Omental fat pad (tissue), 4 donors: ENCODE data around the gene TMEM258. TPM values are rescaled to one million over a fixed set of nuclear protein-coding genes. Genes with fewer than 3 reads are reported as not detected.

Experiments
- ATAC-seq: fragments of 150-250 bp; one replicate; pipeline ENCODE4 v1.9.1; 2016; ENCODE audit warnings: mild to moderate bottlenecking, moderate library complexity; ENCODE audit not compliant: low FRiP score
- DNase-seq: peaks from one replicate; pipeline ENCODE4 v3.0.0-alpha.2; 2019; ENCODE audit warnings: low spot score
- total RNA-seq, 4 donors: library from RNA; depleted of rRNA; stranded (reverse); fragments of >200 nt; gene quantifications; one replicate each; pipeline ENCODE4 v1.1.0, GENCODE V29; 2016
- TF ChIP-seq, protein P1 (sequence below), 3 donors: fragments of 450-650 bp; IDR thresholded peaks; one replicate each; pipeline ENCODE4 v1.5.1; 2016 to 2017; ENCODE audit warnings: antibody characterized with exemption in 3 of 3, mild to moderate bottlenecking in 3 of 3, moderate library complexity in 2 of 3

Gene TMEM258
- total RNA-seq, 4 donors from 2014 or later: 27.9 to 52.6 (median 43.4) TPM

DNA sequence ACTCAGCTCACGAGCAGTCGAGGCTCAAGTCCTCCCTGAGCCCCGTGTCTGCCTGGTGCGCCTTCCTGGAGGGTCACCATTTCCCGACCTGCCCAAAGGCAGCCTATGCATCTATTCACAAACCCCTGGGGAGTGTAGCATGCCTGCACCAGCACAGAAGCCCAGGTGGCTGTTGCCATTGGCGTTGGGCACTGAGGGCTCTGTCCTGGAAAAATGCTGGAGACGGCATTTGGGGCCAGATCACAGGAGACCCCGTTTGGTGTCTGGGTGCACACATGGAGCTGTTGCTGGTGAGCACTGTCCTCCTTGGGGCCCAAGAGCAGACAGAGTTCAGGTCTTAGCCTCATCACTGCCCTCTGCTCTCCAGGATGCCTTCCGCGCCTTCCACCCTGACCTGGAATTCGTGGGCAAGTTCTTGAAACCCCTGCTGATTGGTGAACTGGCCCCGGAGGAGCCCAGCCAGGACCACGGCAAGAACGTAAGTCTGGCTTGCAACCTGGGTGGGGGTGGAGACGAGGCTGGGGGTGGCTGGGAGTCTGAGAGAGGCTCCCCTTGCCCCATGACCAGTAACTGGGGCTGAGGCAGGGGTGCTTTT lies 45.1 kb upstream of the TMEM258 start:
- ATAC-seq (no peak), DNase-seq (no peak)
- TF ChIP-seq, protein P1, sequence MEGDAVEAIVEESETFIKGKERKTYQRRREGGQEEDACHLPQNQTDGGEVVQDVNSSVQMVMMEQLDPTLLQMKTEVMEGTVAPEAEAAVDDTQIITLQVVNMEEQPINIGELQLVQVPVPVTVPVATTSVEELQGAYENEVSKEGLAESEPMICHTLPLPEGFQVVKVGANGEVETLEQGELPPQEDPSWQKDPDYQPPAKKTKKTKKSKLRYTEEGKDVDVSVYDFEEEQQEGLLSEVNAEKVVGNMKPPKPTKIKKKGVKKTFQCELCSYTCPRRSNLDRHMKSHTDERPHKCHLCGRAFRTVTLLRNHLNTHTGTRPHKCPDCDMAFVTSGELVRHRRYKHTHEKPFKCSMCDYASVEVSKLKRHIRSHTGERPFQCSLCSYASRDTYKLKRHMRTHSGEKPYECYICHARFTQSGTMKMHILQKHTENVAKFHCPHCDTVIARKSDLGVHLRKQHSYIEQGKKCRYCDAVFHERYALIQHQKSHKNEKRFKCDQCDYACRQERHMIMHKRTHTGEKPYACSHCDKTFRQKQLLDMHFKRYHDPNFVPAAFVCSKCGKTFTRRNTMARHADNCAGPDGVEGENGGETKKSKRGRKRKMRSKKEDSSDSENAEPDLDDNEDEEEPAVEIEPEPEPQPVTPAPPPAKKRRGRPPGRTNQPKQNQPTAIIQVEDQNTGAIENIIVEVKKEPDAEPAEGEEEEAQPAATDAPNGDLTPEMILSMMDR (IDR thresholded peaks at IDR 0.05): no peak

DNA sequence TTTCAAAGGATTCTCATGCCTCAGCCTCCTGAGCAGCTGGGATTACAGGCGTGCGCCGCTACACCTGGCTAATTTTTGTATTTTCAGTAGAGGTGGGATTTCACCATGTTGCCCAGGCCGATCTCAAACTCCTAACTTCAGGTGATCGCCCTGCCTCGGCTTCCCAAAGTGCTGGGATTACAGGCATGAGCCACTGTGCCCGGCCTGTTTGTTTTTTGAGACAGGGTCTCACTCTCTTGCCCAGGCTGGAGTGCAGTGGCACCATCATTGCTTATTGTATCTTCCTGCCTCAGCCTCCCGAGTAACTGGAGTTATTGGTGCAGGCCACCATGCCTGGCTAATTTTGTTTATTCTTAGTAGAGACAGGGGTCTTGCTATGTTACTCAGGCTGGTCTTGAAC lies 43.8 kb upstream of the TMEM258 start:
- ATAC-seq: no peak
- TF ChIP-seq, protein P1 (IDR thresholded peaks at IDR 0.05): no peak
- DNase-seq: no peak

DNA sequence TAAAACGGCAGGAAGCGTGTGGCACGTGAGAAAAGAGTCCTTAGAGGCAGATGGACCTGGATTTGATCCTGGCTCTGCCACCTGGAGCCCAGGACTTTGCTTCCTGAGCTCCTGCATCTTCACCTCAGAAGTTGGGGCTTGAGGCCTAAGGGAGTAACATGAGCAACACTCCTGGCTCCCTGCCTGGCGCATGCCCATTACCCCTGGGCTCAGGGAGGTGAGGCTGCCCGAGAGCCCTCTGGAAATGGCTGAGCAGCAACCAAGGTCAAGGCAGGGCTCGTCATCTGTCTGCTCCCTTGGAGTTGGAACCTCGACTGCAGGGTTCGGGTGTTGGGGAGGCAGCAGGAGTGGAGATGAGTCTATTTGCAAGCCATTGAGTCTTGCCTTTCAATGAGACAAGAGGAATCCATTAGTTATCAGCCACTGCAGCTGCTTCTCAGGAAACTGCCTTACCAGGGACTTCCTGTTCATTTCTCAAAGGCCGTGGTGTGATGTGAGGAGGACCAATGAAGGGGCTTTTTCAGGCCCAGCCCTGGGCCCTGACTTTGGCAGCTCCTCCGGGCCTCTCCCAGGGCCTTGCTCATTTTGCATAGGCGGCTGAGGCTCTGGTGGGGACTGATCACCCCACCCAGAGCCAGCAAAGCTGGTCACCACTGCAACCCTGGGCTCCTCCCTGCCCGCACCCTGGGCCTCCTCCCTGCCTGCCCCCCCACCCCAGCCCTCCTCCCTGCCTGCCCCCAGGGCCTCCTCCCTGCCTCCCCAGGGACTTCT lies 42.1 kb upstream of the TMEM258 start:
- ATAC-seq (no peak), DNase-seq (no peak)
- TF ChIP-seq, protein P1 (IDR thresholded peaks at IDR 0.05): no peak

DNA sequence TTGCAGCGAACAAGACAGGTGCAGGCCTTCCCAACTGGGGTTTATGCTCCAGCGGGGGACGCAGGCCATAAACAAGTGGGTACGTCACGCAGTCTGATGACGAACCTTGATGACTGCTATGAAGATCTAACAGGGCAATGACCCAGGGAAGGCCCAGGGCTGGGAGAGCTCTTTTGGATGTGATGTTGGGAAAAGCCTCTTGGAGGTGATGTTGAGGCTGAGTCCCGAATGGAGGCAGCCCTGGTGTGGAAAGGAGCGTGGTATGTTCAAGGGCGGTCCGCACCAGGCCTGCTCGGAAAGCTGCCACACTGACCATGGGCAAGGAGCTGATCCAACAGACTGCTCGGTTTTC lies 41.5 kb upstream of the TMEM258 start:
- no peak for DNase-seq
- TF ChIP-seq, protein P1 (IDR thresholded peaks at IDR 0.05): no peak
- no peak for ATAC-seq

DNA sequence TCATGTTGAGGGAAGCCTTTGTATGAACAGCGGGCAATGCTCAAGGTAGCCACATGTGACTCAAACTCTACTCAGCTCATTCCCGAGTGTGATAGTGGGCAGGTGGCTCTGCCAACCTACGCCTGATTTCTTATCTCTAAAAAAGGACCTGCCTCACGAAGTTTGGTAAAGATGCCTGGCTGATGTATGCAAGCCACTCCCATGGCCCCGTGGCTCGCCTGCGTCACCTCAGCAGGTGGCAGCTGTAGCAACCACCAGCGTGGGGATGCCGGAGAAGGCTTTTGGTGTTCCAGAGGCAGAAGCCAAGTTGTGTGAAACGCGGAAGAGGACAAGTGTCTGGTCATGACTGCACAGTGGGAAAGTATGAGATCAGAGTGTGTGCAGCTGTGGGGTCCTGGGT lies 41.1 kb upstream of the TMEM258 start:
- TF ChIP-seq, protein P1 (IDR thresholded peaks at IDR 0.05): no peak
- ATAC-seq (no peak), DNase-seq (no peak)

DNA sequence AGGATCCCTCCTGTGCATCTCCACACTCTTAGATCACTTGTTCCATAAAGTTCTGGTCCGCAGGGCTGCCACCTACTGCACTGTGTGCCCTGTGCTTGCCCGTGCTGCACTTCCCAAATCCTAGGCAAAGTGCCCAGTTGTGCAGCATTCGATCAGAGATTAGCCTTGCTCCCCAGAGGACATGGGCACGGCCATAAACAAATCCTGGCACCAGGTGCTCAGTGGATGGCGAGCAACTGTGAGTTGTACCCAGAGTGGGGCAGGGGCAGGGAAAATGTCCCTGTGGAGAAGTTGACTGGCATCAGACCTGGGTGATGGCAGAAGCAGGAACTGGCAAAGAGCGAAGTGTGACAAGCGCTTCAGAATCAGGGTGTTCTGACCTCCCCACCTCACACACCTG lies 40.4 kb upstream of the TMEM258 start:
- TF ChIP-seq, protein P1 (IDR thresholded peaks at IDR 0.05): no peak
- DNase-seq (no peak), ATAC-seq (no peak)

DNA sequence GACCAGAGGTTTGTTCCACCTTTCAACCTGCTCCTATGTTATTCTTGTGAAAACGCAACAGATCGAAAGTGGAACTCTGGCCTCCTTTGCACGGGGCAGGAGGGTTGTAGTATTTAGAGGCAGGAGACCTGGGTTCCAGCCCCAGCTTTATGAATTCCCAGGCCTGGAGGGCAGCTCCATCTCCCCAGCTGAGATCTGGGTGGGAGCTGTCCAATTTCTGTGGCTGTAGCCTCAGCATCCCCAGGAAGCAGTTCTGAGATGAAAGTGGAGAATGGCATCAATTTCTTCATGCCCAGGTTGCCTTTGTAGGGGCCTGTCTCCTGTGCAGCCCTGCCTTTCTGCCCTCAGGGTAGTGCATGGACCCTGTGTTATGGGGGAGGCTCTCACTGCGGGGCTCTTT lies 39.8 kb upstream of the TMEM258 start:
- DNase-seq (no peak), ATAC-seq (no peak)
- TF ChIP-seq, protein P1 (IDR thresholded peaks at IDR 0.05): no peak
